Endothelial cell of umbilical vein (primary cell): ENCODE results near the gene TLNRD1. TPM values are rescaled to one million over a fixed set of nuclear protein-coding genes. Genes with fewer than 3 reads are reported as not detected.

Experiments used
- BruUV-seq: library from RNA; stranded (reverse); fragments of 400-500 nt; replicated peaks from 2 replicates; lab custom pipeline; 2021; lab: Mats Ljungman, UMichigan
- CTCF ChIA-PET: fragments of 300-600, 350-600 bp; sonication (Branson Sonifier 250); formaldehyde crosslinking; loops from one replicate; lab custom pipeline; 2021; ENCODE audit warnings: antibody characterized with exemption, inconsistent platforms; lab: Charles Lee
- POLR2A ChIA-PET: fragments of 300-600, 350-600 bp; sonication (Branson Sonifier 250); formaldehyde crosslinking; loops from one replicate; lab custom pipeline; 2021; ENCODE audit warnings: antibody characterized with exemption, inconsistent platforms; lab: Charles Lee
- DNase-seq: peaks from one replicate; pipeline ENCODE4 v3.0.0-alpha.2; 2011; ENCODE audit warnings: low read depth, low spot score
- FAIRE-seq: peaks from 2 replicates; lab custom pipeline; 2011; peaks lifted over from hg19 to GRCh38; lab: Jason Lieb, UNC
- H2AFZ ChIP-seq: 2 replicates; pipeline ENCODE4 v1.6.0; 2012; ENCODE audit warnings: low read depth, low read length, control low read depth, inconsistent platforms
- H3K27ac ChIP-seq: 2 replicates; pipeline ENCODE4 v1.5.1; 2011; ENCODE audit warnings: low read depth, mild to moderate bottlenecking, control low read depth, low read length, moderate library complexity; ENCODE audit not compliant: insufficient read depth
- H3K27me3 ChIP-seq, 2 experiments: 2 replicates each; pipeline versions ENCODE4 v1.6.0 to v1.6.1; 2011; ENCODE audit warnings: low read length in 2 of 2, mixed read lengths in 1 of 2; ENCODE audit not compliant: control insufficient read depth in 2 of 2, insufficient read depth in 2 of 2
- H3K36me3 ChIP-seq, 2 experiments: 2 replicates in 1 of 2; 3 replicates in 1 of 2; pipeline ENCODE4 v1.5.1; 2011; ENCODE audit warnings: low read length in 2 of 2, mild to moderate bottlenecking in 1 of 2, moderate library complexity in 1 of 2; ENCODE audit not compliant: control insufficient read depth in 2 of 2, insufficient read depth in 2 of 2; ENCODE audit errors: extremely low read depth in 1 of 2
- H3K4me1 ChIP-seq: 3 replicates; pipeline ENCODE4 v1.5.1; 2011; ENCODE audit warnings: mild to moderate bottlenecking, low read length; ENCODE audit not compliant: control insufficient read depth, insufficient read depth; ENCODE audit errors: extremely low read depth
- H3K4me2 ChIP-seq: 2 replicates; pipeline ENCODE4 v1.6.1; 2011; ENCODE audit warnings: low read length, control low read depth, mixed read lengths; ENCODE audit not compliant: insufficient read depth
- H3K4me3 ChIP-seq, 3 experiments: fragments of 200-600 bp in 1 of 3; sonication (generic), shearing (Covaris generic) in 1 of 3; replicated peaks in 1 of 3; 2 replicates each; pipeline ENCODE4 v1.5.1; 2011 to 2016; ENCODE audit warnings: control low read depth in 3 of 3, low read length in 3 of 3, mild to moderate bottlenecking in 2 of 3, inconsistent platforms in 1 of 3, low read depth in 1 of 3, moderate library complexity in 1 of 3; ENCODE audit not compliant: insufficient read depth in 1 of 3
- H3K79me2 ChIP-seq: 2 replicates; pipeline ENCODE4 v1.6.0; 2012; ENCODE audit warnings: low read length, inconsistent platforms; ENCODE audit not compliant: control insufficient read depth, insufficient read depth
- H3K9ac ChIP-seq: replicated peaks from 2 replicates; pipeline ENCODE3; 2011; ENCODE audit warnings: low read length, control low read depth; ENCODE audit not compliant: insufficient read depth; ENCODE audit errors: extremely low read depth
- H3K9me1 ChIP-seq: replicated peaks from 3 replicates; pipeline ENCODE4 v1.6.0; 2011; ENCODE audit warnings: mild to moderate bottlenecking, low read length; ENCODE audit not compliant: control insufficient read depth, insufficient read depth; ENCODE audit errors: extremely low read depth
- H3K9me3 ChIP-seq: replicated peaks from 2 replicates; pipeline ENCODE4 v1.5.1; 2012; ENCODE audit warnings: low read length, inconsistent platforms; ENCODE audit not compliant: control insufficient read depth, insufficient read depth
- H4K20me1 ChIP-seq: replicated peaks from 2 replicates; pipeline ENCODE3; 2011; ENCODE audit warnings: mild to moderate bottlenecking, low read length; ENCODE audit not compliant: control insufficient read depth, insufficient read depth; ENCODE audit errors: extremely low read depth
- CTCF ChIP-seq, 2 donors: IDR thresholded peaks; 1 replicate in 1 of 2; 2 replicates in 1 of 2; pipeline ENCODE4 v1.5.1; 2011; ENCODE audit warnings: low read length in 2 of 2, mild to moderate bottlenecking in 2 of 2, moderate library complexity in 2 of 2, control low read depth in 1 of 2, inconsistent platforms in 1 of 2, low read depth in 1 of 2; ENCODE audit not compliant: insufficient read depth in 1 of 2; ENCODE audit errors: extremely low read depth in 1 of 2
- EZH2 ChIP-seq: IDR thresholded peaks from 2 replicates; pipeline ENCODE4 v1.6.1; 2012; ENCODE audit warnings: borderline replicate concordance, low read depth, mild to moderate bottlenecking, moderate library complexity, low read length, inconsistent platforms; ENCODE audit not compliant: severe bottlenecking
- FOS ChIP-seq: IDR thresholded peaks from 2 replicates; pipeline ENCODE4 v1.6.1; 2011; ENCODE audit warnings: mild to moderate bottlenecking, low read length, moderate library complexity, borderline replicate concordance; ENCODE audit not compliant: insufficient read depth
- GATA2 ChIP-seq: IDR thresholded peaks from 2 replicates; pipeline ENCODE4 v1.7.0; 2011; ENCODE audit warnings: low read depth, mild to moderate bottlenecking, moderate library complexity, mixed read lengths, low read length; ENCODE audit not compliant: insufficient read length, insufficient read depth
- JUN ChIP-seq: IDR thresholded peaks from 2 replicates; pipeline ENCODE4 v1.6.1; 2011; ENCODE audit warnings: borderline replicate concordance, low read depth; ENCODE audit not compliant: insufficient read length, insufficient read depth
- MAX ChIP-seq: IDR thresholded peaks from 2 replicates; pipeline ENCODE4 v1.6.1; 2011; ENCODE audit not compliant: insufficient read depth, insufficient read length
- MYC ChIP-seq: IDR thresholded peaks from one replicate; pipeline ENCODE4 v1.6.1; 2011; ENCODE audit warnings: mild to moderate bottlenecking, low read depth, low read length
- POLR2A ChIP-seq: IDR thresholded peaks from 2 replicates; pipeline ENCODE4 v1.6.1; 2012; ENCODE audit warnings: low read depth, mild to moderate bottlenecking, control low read depth, low read length
- POLR2AphosphoS5 ChIP-seq: IDR thresholded peaks from 2 replicates; pipeline ENCODE4 v1.6.1; 2012; ENCODE audit warnings: low read depth, mild to moderate bottlenecking, control low read depth, low read length, moderate library complexity; ENCODE audit not compliant: insufficient read depth
- dilution Hi-C: fragments of 300-500 bp; cut with MboI; formaldehyde crosslinking; loops from one replicate; pipeline ENCODE4 v1.15.0; 2019; ENCODE audit warnings: low sequenced_read_pairs; ENCODE audit not compliant: extremely low pct_ligation_motif_present
- intact Hi-C: fragments of 100-400 bp; cut with micrococcal nuclease; formaldehyde crosslinking; loops from one replicate; pipeline ENCODE4 v1.10.0; 2022
- polyA plus RNA-seq, 4 experiments: library from polyadenylated mRNA; depleted of rRNA in 3 of 4; stranded (reverse) in 3 of 4; unstranded in 1 of 4; fragments of >200 nt; gene quantifications; 2 replicates each; pipeline versions ENCODE4 v1.2.1 to v1.2.3, GENCODE V29; 2011 to 2012; ENCODE audit warnings: missing spikeins in 1 of 4
- total RNA-seq: library from RNA; stranded (reverse); gene quantifications from 2 replicates; pipeline ENCODE4 v1.2.3, GENCODE V29; 2021

The TLNRD1 gene
- total and polyA plus RNA-seq, 2 donors (not counting 3 experiments of a cell fraction or from before 2014, with no cell fraction given): 17.8 to 33.0 TPM

DNA sequence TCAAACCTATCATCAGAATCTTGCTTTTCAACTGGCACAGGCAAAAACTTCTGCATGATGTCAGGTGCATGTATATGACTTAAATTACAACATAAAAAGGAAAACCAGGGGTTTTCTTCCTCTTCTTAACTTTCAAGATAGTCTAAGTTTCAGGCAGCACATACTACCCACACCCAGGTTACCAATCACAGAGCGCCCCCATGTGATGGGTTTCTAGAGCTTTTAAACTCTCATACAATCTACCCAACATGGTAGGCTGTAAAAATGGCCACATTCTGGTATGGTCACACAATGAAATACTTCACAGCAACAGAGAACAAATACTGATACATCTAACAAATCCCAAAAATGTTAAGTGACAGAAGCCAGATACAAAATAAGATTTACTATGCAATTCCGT lies 18.5 kb upstream of the TLNRD1 start:
- Histone ChIP-seq H3K4me1 (peaks cover 10% of the 10 kb centered on the region), H3K27me3 (no peaks in the 10 kb centered on the region), H3K9me3 (no peaks in the 10 kb centered on the region), H2AFZ (no peak overlapping the region), H3K4me3 (no peak overlapping the region), H3K36me3 (peaks cover 4% of the 10 kb centered on the region in 2 experiments), H4K20me1 (peaks cover 2% of the 10 kb centered on the region), H3K79me2 (peaks cover 39% of the 10 kb centered on the region), H3K27ac (no peak overlapping the region), H3K9me1 (no peaks in the 10 kb centered on the region), H3K9ac (no peak overlapping the region), H3K4me2 (no peak overlapping the region)
- BruUV-seq: no TSS peak
- TF ChIP-seq FOS (no peak), JUN (no peak), GATA2 (no peak), MAX (no peak), CTCF (IDR thresholded peaks at IDR 0.05; ENCODE audit: extremely low read depth in 1 of 2, insufficient read depth in 1 of 2, low read depth in 1 of 2, low read length in 2 of 2) (no peak), POLR2AphosphoS5 (no peak), MYC (no peak), EZH2 (no peak), POLR2A (no peak)
- DNase-seq (no peak), FAIRE-seq (no peak)
- CTCF ChIA-PET: interaction anchor here (1.3 kb wide), 1 partner anchor 284 kb away, joined by 5 read pairs; no protein-coding TSS in a partner anchor
- dilution Hi-C loops (no loop called here), intact Hi-C loops (no loop called here)
- POLR2A ChIA-PET: no interaction called here
